Duodenal mucosa (tissue), 2 donors: ENCODE results near the gene SMARCD3.

Source experiments
- H3K27ac ChIP-seq: one replicate; pipeline ENCODE4 v1.7.0; 2013; ENCODE audit warnings: low read depth, low read length
- H3K27me3 ChIP-seq, 2 donors: one replicate each; pipeline ENCODE4 v1.7.0; 2013; ENCODE audit warnings: low read length in 2 of 2, control low read depth in 1 of 2; ENCODE audit not compliant: insufficient read depth in 2 of 2, control insufficient read depth in 1 of 2
- H3K36me3 ChIP-seq, 2 donors: one replicate each; pipeline ENCODE4 v1.7.0; 2013; ENCODE audit warnings: low read length in 2 of 2, control low read depth in 1 of 2; ENCODE audit not compliant: insufficient read depth in 2 of 2, control insufficient read depth in 1 of 2
- H3K4me1 ChIP-seq, 2 donors: one replicate each; pipeline ENCODE4 v1.7.0; 2013; ENCODE audit warnings: low read length in 2 of 2, control low read depth in 1 of 2; ENCODE audit not compliant: insufficient read depth in 2 of 2, control insufficient read depth in 1 of 2
- H3K4me3 ChIP-seq, 2 donors: one replicate each; pipeline ENCODE4 v1.7.0; 2013; ENCODE audit warnings: low read length in 2 of 2, low read depth in 1 of 2
- H3K9ac ChIP-seq, 2 donors: one replicate each; pipeline ENCODE4 v1.7.0; 2013; ENCODE audit warnings: low read length in 2 of 2, low read depth in 1 of 2
- H3K9me3 ChIP-seq, 2 donors: one replicate each; pipeline ENCODE4 v1.7.0; 2013; ENCODE audit warnings: low read length in 2 of 2, control low read depth in 1 of 2; ENCODE audit not compliant: control insufficient read depth in 1 of 2

Gene SMARCD3

DNA sequence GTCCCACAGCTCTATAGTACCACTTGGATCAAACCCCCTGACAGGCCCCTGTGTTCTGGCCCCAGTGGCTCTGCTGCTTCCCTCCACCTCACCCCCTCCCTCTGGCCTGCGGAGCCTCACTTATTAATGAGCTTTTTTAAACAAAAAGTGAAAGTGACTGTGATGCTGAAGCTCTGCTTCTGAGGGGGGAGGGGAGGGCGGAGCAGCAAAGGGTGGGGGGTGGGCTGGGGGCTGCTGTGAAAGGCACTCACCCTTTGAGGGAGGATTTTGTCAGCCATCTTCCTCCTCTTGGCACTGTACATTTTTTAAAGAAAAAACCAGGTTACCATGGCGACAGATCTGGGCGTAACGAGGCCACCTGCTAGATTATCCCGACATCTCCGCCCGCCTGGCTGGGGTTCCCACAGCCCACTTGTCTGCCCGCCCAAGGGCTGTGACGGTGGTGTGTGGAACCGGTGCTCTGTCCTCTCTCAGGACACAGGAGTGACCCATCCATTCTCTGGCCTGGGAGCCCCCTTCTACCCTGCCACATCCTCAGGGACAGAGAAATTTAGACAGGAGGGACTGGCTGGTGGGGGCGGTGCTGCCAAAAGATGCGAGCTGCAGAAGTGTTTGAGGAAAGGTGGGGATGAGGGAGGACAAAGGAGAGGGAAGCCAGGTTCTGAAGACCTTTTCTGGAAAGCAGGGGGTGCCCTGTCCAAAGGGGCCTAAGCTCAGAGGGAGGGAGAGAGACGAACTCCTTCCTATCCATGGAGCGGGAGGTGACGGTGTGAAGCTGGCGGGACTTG lies 4.9 kb downstream of the SMARCD3 start:
- H3K27ac ChIP-seq, result no peak overlapping the region
- peaks cover 5 to 9% of the 10 kb centered on the region in 2 donors for H3K36me3 ChIP-seq
- H3K4me1 ChIP-seq, result peaks cover 27 to 29% of the 10 kb centered on the region in 2 donors
- peak overlapping the region in 1 of 2 donors; percentile 32 for H3K9ac ChIP-seq
- H3K4me3 ChIP-seq, result peak overlapping the region; percentile 25 to 61
- H3K27me3 ChIP-seq, result peaks cover 31 to 41% of the 10 kb centered on the region in 2 donors
- H3K9me3 ChIP-seq, result no peaks in the 10 kb centered on the region

DNA sequence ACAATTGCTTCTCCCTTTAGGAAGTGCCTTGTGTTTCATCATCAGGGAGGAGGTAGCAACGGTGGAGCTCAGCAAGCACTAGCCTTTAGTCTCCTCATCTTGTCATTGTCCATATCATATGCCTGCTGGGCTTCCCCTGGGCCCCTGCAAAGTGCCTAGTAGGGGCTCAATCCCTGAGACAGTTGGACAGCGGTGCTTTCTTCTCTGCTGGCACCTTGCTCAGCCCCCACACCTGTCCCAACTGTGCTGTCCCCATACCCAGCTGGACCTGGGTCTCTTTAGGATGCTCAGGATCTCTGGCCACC lies 5.5 kb downstream of the SMARCD3 start:
- Histone ChIP-seq H3K9me3 (no peaks in the 10 kb centered on the region), H3K27me3 (peaks cover 31 to 41% of the 10 kb centered on the region in 2 donors), H3K9ac (no peak overlapping the region), H3K27ac (no peak overlapping the region), H3K4me1 (peaks cover 27% of the 10 kb centered on the region in 2 donors), H3K36me3 (peaks cover 5 to 15% of the 10 kb centered on the region in 2 donors), H3K4me3 (peak overlapping the region; percentile 8 to 61)

DNA sequence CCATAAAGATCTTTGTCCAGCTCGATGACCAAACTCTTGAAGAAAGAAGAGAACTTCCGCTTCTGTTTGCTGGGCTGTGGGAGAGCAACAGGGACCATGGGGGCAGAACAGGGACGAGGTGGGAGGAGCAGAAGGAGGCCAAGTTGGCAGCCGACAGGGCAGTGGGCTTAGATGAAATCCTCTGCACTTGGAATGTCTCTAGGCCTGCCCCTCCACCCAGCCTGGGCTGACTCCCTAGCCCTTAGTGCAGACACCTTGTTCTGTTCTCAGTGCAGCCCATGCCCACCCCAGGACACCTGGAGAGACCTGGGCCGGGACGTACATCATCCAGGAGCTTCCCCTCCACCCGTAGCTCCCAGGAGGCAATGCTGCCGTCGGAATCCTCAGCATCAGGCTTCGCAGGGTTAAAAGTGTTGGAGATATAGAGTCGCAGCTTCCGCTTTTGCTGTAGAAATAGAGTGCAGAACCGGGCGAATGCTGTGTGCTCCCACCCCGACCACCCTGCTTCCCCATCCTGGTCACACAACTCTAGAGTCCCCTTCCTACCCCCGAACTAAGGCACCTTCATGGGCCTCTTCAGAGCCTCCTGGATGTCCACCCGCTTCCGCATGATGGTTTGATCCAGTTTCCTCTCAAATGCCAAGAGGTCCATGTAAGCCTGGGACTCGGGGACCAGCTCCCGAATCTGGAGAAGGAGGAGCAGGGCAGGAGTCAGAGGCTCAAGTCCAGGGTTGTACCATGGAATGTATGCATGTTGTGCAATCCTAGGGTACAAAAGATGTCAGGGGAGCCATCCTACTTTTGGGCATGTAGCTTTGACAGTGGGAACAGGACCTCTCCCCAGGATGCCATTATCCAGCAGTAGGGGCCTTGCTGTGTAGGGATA lies 6.1 kb downstream of the SMARCD3 start:
- H3K9me3 ChIP-seq, result no peaks in the 10 kb centered on the region
- no peak overlapping the region for H3K4me3 ChIP-seq
- peaks cover 9 to 21% of the 10 kb centered on the region in 2 donors for H3K36me3 ChIP-seq
- peaks cover 23% of the 10 kb centered on the region in 2 donors for H3K4me1 ChIP-seq
- H3K27me3 ChIP-seq, result peaks cover 27 to 35% of the 10 kb centered on the region in 2 donors
- no peak overlapping the region for H3K27ac ChIP-seq
- H3K9ac ChIP-seq, result no peak overlapping the region

DNA sequence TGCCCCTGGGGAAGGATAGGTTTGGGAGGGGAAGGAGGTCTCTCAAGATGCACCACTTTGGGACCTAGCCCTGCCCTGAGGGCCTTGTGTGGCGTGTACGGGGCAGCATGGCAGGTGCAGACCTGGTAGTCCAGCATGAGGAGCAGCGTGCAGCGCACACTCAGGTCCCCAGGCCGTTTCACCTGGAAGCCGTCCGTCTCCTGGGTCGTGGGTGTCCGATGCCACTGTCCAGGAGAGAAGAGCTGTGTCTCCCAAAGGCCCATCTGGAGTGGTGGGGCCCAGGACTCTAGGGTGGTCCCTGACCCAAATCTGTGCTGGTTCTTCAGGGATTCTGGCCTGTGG lies 6.8 kb downstream of the SMARCD3 start:
- Histone ChIP-seq H3K27ac (no peak overlapping the region), H3K27me3 (peaks cover 20 to 28% of the 10 kb centered on the region in 2 donors), H3K9ac (no peak overlapping the region), H3K36me3 (peaks cover 11 to 27% of the 10 kb centered on the region in 2 donors), H3K4me1 (peaks cover 20 to 23% of the 10 kb centered on the region in 2 donors), H3K9me3 (no peaks in the 10 kb centered on the region), H3K4me3 (no peak overlapping the region)

DNA sequence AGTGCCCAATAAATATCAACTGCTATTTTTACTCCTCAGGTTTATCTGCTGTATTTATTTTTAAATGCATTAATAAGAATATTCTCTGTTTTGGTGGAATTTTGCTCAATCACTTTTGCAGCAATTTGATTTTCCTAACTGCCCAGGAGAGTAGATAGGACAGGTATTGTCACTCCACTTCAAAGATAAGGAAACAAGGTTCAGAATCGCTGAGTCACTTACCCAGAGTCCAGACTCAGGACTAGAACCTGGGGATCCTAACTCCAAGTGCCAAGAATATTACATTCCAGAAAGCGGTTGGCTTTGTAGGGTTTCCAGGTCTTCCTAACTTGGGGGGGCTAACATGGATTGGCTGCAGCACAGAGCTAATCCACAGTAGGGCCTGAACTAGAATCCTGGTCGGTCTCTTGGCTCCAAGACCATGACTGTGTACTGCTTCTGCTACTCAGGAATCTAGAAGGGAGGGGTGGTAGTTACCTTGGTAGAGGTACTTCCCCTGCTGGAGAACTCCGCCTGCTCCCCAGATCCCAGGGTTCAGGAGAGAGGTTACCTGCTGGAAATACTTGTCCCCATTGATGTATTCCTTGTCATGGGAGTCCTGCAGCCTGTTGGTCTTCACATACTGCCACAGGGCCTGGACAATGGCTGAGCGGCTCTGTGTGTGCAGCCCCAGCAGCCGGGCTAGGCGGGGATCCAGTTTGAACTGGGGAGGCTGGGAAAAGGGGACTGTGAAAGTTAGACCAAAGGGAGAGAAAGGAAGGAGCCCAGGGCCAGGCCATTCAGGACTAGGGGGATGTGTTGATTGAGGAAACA lies 7.3 kb downstream of the SMARCD3 start:
- Histone ChIP-seq H3K27ac (no peak overlapping the region), H3K9ac (no peak overlapping the region), H3K9me3 (no peaks in the 10 kb centered on the region), H3K4me1 (peaks cover 20 to 23% of the 10 kb centered on the region in 2 donors), H3K4me3 (no peak overlapping the region), H3K27me3 (peaks cover 15 to 23% of the 10 kb centered on the region in 2 donors), H3K36me3 (peaks cover 13 to 32% of the 10 kb centered on the region in 2 donors)

DNA sequence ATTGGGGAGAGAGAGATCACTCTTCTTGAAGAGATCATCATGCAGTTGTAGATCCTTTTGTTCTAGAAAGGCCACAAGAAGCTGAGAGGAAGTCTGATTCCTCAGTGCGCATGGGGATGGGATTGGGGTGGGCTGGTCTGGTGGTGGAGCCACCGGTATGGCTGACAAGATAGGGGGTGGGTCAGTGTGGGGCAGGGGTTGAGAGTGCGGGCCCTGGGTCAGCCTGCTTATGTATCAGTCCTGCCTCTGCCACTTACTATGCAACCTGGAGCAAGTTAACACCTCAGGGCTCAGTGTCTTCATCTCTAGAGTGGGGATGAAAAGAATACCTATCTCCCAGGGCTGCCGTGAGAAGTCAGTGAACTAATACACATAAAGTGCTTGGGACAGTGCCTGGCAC lies 8.0 kb downstream of the SMARCD3 start:
- H3K27me3 ChIP-seq, result peaks cover 9 to 17% of the 10 kb centered on the region in 2 donors
- no peak overlapping the region for H3K4me3 ChIP-seq
- H3K9me3 ChIP-seq, result no peaks in the 10 kb centered on the region
- H3K4me1 ChIP-seq, result peaks cover 20 to 23% of the 10 kb centered on the region in 2 donors
- H3K27ac ChIP-seq, result no peak overlapping the region
- peaks cover 14 to 37% of the 10 kb centered on the region in 2 donors for H3K36me3 ChIP-seq
- no peak overlapping the region for H3K9ac ChIP-seq

DNA sequence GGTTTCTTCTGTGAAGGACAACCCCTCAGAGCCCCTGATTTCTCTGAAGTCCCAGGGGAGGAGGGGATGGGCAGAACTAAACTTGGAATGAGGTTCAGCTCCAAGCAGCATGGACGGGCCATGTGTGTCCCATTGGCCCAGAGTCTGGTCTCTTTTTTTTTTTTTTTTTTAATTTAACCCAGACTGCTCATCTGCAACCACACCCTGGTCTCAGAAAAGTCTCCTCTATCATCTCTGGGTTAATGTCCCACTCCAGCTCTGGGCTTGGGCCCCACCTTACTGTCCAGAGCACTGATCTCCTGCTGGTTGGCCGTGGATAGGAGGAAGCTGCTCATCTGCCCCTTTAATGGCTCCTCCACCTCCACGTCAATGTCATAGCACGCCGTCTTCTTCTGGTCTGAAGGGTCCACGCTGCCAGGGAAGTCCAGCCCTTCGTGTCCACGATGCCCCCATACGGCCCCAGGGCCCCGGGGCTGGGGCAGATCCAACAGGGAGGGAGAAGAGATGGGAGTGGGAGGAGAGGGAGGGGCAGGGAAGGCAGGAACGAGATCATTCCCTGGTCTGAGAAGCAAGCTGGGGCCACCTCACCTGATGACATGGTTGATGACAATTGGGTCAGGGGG lies 8.5 kb downstream of the SMARCD3 start:
- Histone ChIP-seq H3K4me3 (no peak overlapping the region), H3K36me3 (peaks cover 18 to 43% of the 10 kb centered on the region in 2 donors), H3K9ac (no peak overlapping the region), H3K27me3 (peaks cover 7 to 13% of the 10 kb centered on the region in 2 donors), H3K27ac (no peak overlapping the region), H3K4me1 (peaks cover 17 to 19% of the 10 kb centered on the region in 2 donors), H3K9me3 (no peaks in the 10 kb centered on the region)

DNA sequence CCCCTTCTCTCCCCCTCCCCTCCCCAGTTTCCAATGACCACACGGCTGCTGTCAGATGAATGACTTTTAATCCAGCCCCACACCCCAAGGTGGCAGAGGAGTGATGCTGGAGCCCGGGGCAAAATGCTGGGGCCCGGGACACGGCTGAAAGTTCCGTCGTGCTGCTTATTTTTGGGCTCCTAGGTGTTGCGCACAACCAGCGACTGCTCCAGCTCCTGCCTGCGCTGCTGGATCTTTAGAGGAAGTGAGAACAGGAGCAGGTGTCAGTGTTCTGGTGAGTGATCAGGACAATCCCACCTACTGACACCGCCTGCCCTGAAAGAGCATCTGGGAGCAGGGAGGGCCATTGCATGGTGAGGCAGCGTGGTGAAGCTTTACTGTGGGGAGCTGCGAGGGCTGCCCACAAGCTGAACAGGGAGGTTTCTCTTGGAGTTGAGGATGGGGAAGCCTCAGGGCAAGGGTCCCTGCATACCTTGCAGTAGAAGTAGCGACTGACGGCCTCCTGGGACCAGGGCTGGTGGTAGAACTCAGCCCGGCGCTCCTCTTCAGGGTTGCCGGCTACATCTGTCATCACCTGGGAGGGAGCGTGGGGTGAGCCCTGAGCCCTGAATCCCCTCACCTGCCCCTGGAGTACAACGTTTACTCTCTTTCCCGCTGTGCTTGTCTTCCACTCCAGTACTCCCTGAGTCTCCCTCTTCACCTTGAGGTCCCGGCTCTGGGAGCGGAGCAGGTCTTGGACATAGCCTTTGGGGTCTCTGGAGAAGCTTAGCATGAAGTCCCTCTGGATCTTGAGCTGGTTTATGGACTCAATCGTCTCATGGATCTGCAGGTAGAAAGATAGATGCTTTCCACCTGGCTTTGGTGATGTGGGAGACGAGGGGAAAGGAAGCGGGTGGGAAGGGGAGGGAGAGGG lies 9.3 kb downstream of the SMARCD3 start:
- Histone ChIP-seq H3K4me3 (no peak overlapping the region), H3K4me1 (peaks cover 12% of the 10 kb centered on the region in 2 donors), H3K9ac (no peak overlapping the region), H3K27ac (no peak overlapping the region), H3K36me3 (peaks cover 20 to 46% of the 10 kb centered on the region in 2 donors), H3K27me3 (peaks cover 2 to 6% of the 10 kb centered on the region in 2 donors), H3K9me3 (no peaks in the 10 kb centered on the region)
